ENCODE results near the gene OR56B4.

The OR56B4 gene

DNA sequence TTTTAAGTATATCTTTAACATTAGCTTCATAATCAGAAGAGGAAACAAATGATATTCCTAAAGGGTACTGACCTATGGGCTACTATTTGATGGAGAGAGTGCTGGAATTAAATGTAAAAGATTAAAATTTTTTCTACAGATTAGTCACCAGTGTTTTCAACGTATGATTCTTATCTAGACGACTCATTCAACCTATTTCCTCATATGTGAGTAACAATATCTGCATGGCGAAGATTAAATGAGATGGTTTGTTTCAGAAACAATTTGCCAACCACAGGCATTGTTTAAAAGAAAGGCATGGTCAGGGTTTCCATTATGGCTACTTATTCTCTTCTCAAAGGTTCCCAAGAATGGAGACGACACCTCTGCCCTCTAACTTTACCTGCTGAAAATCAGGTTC is 20.4 kb downstream of the OR56B4 start:
- H3K4me3 ChIP-seq (ENCODE audit: low read length) = no peak overlapping the region
- no peaks in the 10 kb centered on the region for H3F3A ChIP-seq (ENCODE audit: insufficient read depth, low read length)
- no peaks in the 10 kb centered on the region for H3K27me3 ChIP-seq (replicated peaks; ENCODE audit: insufficient read depth, low read length)
- no peaks in the 10 kb centered on the region for H3K79me2 ChIP-seq (ENCODE audit: low read length)
- no peaks in the 10 kb centered on the region for H3K36me3 ChIP-seq (replicated peaks; ENCODE audit: insufficient read depth, low read length)
- no peak overlapping the region for H3K27ac ChIP-seq (ENCODE audit: low read length)
- no peak overlapping the region for H3K9ac ChIP-seq (ENCODE audit: low read length)
- no peaks in the 10 kb centered on the region for H3K9me3 ChIP-seq (replicated peaks; ENCODE audit: insufficient read depth, low read length)
- H2AFZ ChIP-seq (ENCODE audit: low read length) = no peak overlapping the region
- DNase-seq = no peak
- H3K4me2 ChIP-seq (ENCODE audit: low read depth, low read length) = no peak overlapping the region
- H3K9me2 ChIP-seq (replicated peaks; ENCODE audit: insufficient read depth, low read length) = no peaks in the 10 kb centered on the region
- H4K20me1 ChIP-seq (ENCODE audit: insufficient read depth, low read length) = no peaks in the 10 kb centered on the region
- TF ChIP-seq EZH2phosphoT487 (IDR thresholded peaks at IDR 0.05; ENCODE audit: low read length) (no peak), EZH2 (optimal IDR thresholded peaks at IDR 0.05; ENCODE audit: low read depth, low read length) (no peak)
- TF ChIP-seq, protein P1, sequence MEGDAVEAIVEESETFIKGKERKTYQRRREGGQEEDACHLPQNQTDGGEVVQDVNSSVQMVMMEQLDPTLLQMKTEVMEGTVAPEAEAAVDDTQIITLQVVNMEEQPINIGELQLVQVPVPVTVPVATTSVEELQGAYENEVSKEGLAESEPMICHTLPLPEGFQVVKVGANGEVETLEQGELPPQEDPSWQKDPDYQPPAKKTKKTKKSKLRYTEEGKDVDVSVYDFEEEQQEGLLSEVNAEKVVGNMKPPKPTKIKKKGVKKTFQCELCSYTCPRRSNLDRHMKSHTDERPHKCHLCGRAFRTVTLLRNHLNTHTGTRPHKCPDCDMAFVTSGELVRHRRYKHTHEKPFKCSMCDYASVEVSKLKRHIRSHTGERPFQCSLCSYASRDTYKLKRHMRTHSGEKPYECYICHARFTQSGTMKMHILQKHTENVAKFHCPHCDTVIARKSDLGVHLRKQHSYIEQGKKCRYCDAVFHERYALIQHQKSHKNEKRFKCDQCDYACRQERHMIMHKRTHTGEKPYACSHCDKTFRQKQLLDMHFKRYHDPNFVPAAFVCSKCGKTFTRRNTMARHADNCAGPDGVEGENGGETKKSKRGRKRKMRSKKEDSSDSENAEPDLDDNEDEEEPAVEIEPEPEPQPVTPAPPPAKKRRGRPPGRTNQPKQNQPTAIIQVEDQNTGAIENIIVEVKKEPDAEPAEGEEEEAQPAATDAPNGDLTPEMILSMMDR (IDR thresholded peaks at IDR 0.05; ENCODE audit: low read length) = no peak
- H3K4me1 ChIP-seq (ENCODE audit: low read length) = no peaks in the 10 kb centered on the region

DNA sequence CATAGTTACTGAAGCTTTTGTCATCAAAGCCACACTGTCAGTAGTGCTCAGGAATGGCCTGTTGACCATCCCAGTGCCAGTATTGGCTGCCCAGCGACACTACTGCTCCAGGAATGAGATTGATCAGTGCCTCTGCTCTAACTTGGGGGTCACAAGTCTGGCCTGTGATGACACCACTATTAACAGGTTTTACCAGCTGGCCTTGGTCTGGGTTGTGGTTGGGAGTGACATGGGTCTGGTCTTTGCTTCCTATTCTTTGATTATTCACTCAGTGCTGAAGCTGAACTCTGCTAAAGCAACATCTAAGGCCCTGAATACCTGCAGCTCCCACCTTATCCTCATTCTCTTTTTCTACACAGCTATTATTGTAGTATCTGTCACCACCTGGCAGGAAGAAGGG is 21.5 kb downstream of the OR56B4 start:
- no peak overlapping the region for H3K4me3 ChIP-seq (ENCODE audit: low read length)
- TF ChIP-seq EZH2phosphoT487 (IDR thresholded peaks at IDR 0.05; ENCODE audit: low read length) (no peak), EZH2 (optimal IDR thresholded peaks at IDR 0.05; ENCODE audit: low read depth, low read length) (no peak)
- TF ChIP-seq, protein P1 (IDR thresholded peaks at IDR 0.05; ENCODE audit: low read length) = no peak
- H2AFZ ChIP-seq (ENCODE audit: low read length) = no peak overlapping the region
- H3K79me2 ChIP-seq (ENCODE audit: low read length) = no peaks in the 10 kb centered on the region
- H3K9me3 ChIP-seq (replicated peaks; ENCODE audit: insufficient read depth, low read length) = no peaks in the 10 kb centered on the region
- no peaks in the 10 kb centered on the region for H3K27me3 ChIP-seq (replicated peaks; ENCODE audit: insufficient read depth, low read length)
- no peaks in the 10 kb centered on the region for H3K4me1 ChIP-seq (ENCODE audit: low read length)
- H3K9ac ChIP-seq (ENCODE audit: low read length) = no peak overlapping the region
- DNase-seq = no peak
- no peaks in the 10 kb centered on the region for H3K9me2 ChIP-seq (replicated peaks; ENCODE audit: insufficient read depth, low read length)
- H3K27ac ChIP-seq (ENCODE audit: low read length) = no peak overlapping the region
- no peaks in the 10 kb centered on the region for H3K36me3 ChIP-seq (replicated peaks; ENCODE audit: insufficient read depth, low read length)
- H3F3A ChIP-seq (ENCODE audit: insufficient read depth, low read length) = no peaks in the 10 kb centered on the region
- no peak overlapping the region for H3K4me2 ChIP-seq (ENCODE audit: low read depth, low read length)
- no peaks in the 10 kb centered on the region for H4K20me1 ChIP-seq (ENCODE audit: insufficient read depth, low read length)

- Histone ChIP-seq H3K9me3 (replicated peaks; ENCODE audit: insufficient read depth, low read length) (no peaks in the 10 kb centered on the region), H3K4me3 (ENCODE audit: low read length) (no peak overlapping the region), H3K79me2 (ENCODE audit: low read length) (no peaks in the 10 kb centered on the region), H4K20me1 (ENCODE audit: insufficient read depth, low read length) (no peaks in the 10 kb centered on the region), H3K9ac (ENCODE audit: low read length) (no peak overlapping the region), H3K9me2 (replicated peaks; ENCODE audit: insufficient read depth, low read length) (no peaks in the 10 kb centered on the region), H3K27ac (ENCODE audit: low read length) (no peak overlapping the region), H2AFZ (ENCODE audit: low read length) (no peak overlapping the region), H3K27me3 (replicated peaks; ENCODE audit: insufficient read depth, low read length) (no peaks in the 10 kb centered on the region), H3K36me3 (replicated peaks; ENCODE audit: insufficient read depth, low read length) (no peaks in the 10 kb centered on the region), H3K4me1 (ENCODE audit: low read length) (no peaks in the 10 kb centered on the region), H3F3A (ENCODE audit: insufficient read depth, low read length) (no peaks in the 10 kb centered on the region), H3K4me2 (ENCODE audit: low read depth, low read length) (no peak overlapping the region)
- TF ChIP-seq, protein P1 (IDR thresholded peaks at IDR 0.05; ENCODE audit: low read length) = no peak
- TF ChIP-seq EZH2 (optimal IDR thresholded peaks at IDR 0.05; ENCODE audit: low read depth, low read length) = no peak
- no peak for TF ChIP-seq EZH2phosphoT487 (IDR thresholded peaks at IDR 0.05; ENCODE audit: low read length)
- DNase-seq = no peak
Measured at GRCh38 chr11:6129635-6130034, 22.2 kb downstream of the OR56B4 start.
